Adrenal gland (tissue), 5 donors: ENCODE results near the gene CLASP1.

Source experiments
- CTCF ChIP-seq, 6 experiments: fragments of 450-650 bp in 4 of 6; fragments of 200-600 bp in 2 of 6; sonication (generic) in 1 of 6; IDR thresholded peaks; 1 replicate in 5 of 6; 2 replicates in 1 of 6; pipeline versions ENCODE4 v1.5.1 to v1.8.0; 2016 to 2021; ENCODE audit warnings: antibody characterized with exemption in 6 of 6, mild to moderate bottlenecking in 2 of 6, moderate library complexity in 1 of 6
- POLR2A ChIP-seq, 2 donors: fragments of 450-650 bp; IDR thresholded peaks; one replicate each; pipeline ENCODE4 v1.6.1; 2017; ENCODE audit warnings: antibody characterized with exemption in 2 of 2, mild to moderate bottlenecking in 2 of 2, moderate library complexity in 1 of 2
- donor health status: DM: no; HTN: no; CAD: no.

GRCh38 chr2:121561617-121562268, 87.5 kb downstream of the CLASP1 start:
- TF ChIP-seq POLR2A (IDR thresholded peaks at IDR 0.05) (no peak), CTCF (IDR thresholded peaks at IDR 0.05) (no peak)
